Measurements from ENCODE around the gene SGMS1.
"Not testable (repeated sequence)": the region's sequence is repeated elsewhere in the genome, so short reads cannot be mapped to it uniquely, and the experiment has no call there.

Gene SGMS1

GRCh38 chr10:50432211-50433009 is 191.3 kb downstream of the SGMS1 start:
- Histone ChIP-seq H3K36me3 (replicated peaks) (no peaks in the 10 kb centered on the region), H3K27me3 (replicated peaks) (no peaks in the 10 kb centered on the region), H3K4me3 (ENCODE audit: low read depth, low read length) (no peak overlapping the region), H3K27ac (no peak overlapping the region)
- no peak for TF ChIP-seq CTCF (IDR thresholded peaks at IDR 0.05; ENCODE audit: low read depth, low read length, missing control alignments)
- in situ Hi-C loops (cut with HindIII; ENCODE audit: low pct_ligation_motif_present, low sequenced_read_pairs): no loop called here
- no peak for DNase-seq

GRCh38 chr10:50431791-50432190 is 192.0 kb downstream of the SGMS1 start:
- no peak for TF ChIP-seq CTCF (IDR thresholded peaks at IDR 0.05; ENCODE audit: low read depth, low read length, missing control alignments)
- H3K36me3 ChIP-seq (replicated peaks): no peaks in the 10 kb centered on the region
- H3K27ac ChIP-seq: peak overlapping the region; percentile 4
- H3K4me3 ChIP-seq (ENCODE audit: low read depth, low read length): no peak overlapping the region
- no peaks in the 10 kb centered on the region for H3K27me3 ChIP-seq (replicated peaks)
- no peak for DNase-seq
- in situ Hi-C loops (cut with HindIII; ENCODE audit: low pct_ligation_motif_present, low sequenced_read_pairs): no loop called here

GRCh38 chr10:50431133-50431532 is 192.6 kb downstream of the SGMS1 start:
- H3K27ac ChIP-seq: peak overlapping the region; percentile 4
- no peak for DNase-seq
- no peak for TF ChIP-seq CTCF (IDR thresholded peaks at IDR 0.05; ENCODE audit: low read depth, low read length, missing control alignments)
- no peak overlapping the region for H3K4me3 ChIP-seq (ENCODE audit: low read depth, low read length)
- no peaks in the 10 kb centered on the region for H3K27me3 ChIP-seq (replicated peaks)
- in situ Hi-C loops (cut with HindIII; ENCODE audit: low pct_ligation_motif_present, low sequenced_read_pairs): no loop called here
- no peaks in the 10 kb centered on the region for H3K36me3 ChIP-seq (replicated peaks)

GRCh38 chr10:50426485-50426884 is 197.3 kb downstream of the SGMS1 start:
- H3K36me3 ChIP-seq (replicated peaks): no peaks in the 10 kb centered on the region
- no peak for TF ChIP-seq CTCF (IDR thresholded peaks at IDR 0.05; ENCODE audit: low read depth, low read length, missing control alignments)
- in situ Hi-C loops (cut with HindIII; ENCODE audit: low pct_ligation_motif_present, low sequenced_read_pairs): no loop called here
- no peaks in the 10 kb centered on the region for H3K27me3 ChIP-seq (replicated peaks)
- H3K4me3 ChIP-seq (ENCODE audit: low read depth, low read length): no peak overlapping the region
- DNase-seq: no peak
- no peak overlapping the region for H3K27ac ChIP-seq

GRCh38 chr10:50425215-50425614 is 198.5 kb downstream of the SGMS1 start:
- H3K27ac ChIP-seq; H3K27me3 ChIP-seq (replicated peaks); H3K4me3 ChIP-seq (ENCODE audit: low read depth, low read length); H3K36me3 ChIP-seq (replicated peaks); DNase-seq; in situ Hi-C loops (cut with HindIII; ENCODE audit: low pct_ligation_motif_present, low sequenced_read_pairs): not testable (repeated sequence)

- Histone ChIP-seq H3K36me3 (replicated peaks) (no peaks in the 10 kb centered on the region), H3K4me3 (ENCODE audit: low read depth, low read length) (no peak overlapping the region), H3K27ac (no peak overlapping the region), H3K27me3 (replicated peaks) (no peaks in the 10 kb centered on the region)
- no peak for DNase-seq
- no peak for TF ChIP-seq CTCF (IDR thresholded peaks at IDR 0.05; ENCODE audit: low read depth, low read length, missing control alignments)
- in situ Hi-C loops (cut with HindIII; ENCODE audit: low pct_ligation_motif_present, low sequenced_read_pairs): no loop called here
Measured at GRCh38 chr10:50423448-50423847, 200.3 kb downstream of the SGMS1 start.

All from brain microvascular endothelial cell (primary cell).